Neuronal stem cell (in vitro differentiated cells): Measurements from ENCODE around the gene CTNNB1.

Experiments
- DNase-seq: peaks from one replicate; pipeline ENCODE4 v3.0.0-alpha.2; 2013; ENCODE audit warnings: low spot score
- H2AFZ ChIP-seq: one replicate; pipeline ENCODE4 v1.6.1; 2013; ENCODE audit warnings: mild to moderate bottlenecking, low read length, inconsistent platforms
- H2AK5ac ChIP-seq: 2 replicates; pipeline ENCODE4 v1.6.1; 2013; ENCODE audit warnings: low read depth, mild to moderate bottlenecking, inconsistent platforms, low read length, moderate library complexity, mixed read lengths
- H2BK120ac ChIP-seq: 2 replicates; pipeline ENCODE4 v1.6.1; 2013; ENCODE audit warnings: low read depth, mild to moderate bottlenecking, inconsistent platforms, low read length, moderate library complexity, mixed read lengths
- H2BK12ac ChIP-seq: one replicate; pipeline ENCODE4 v1.6.1; 2013; ENCODE audit warnings: low read length, inconsistent platforms
- H2BK15ac ChIP-seq: 2 replicates; pipeline ENCODE4 v1.6.1; 2013; ENCODE audit warnings: mild to moderate bottlenecking, low read length, inconsistent platforms, mixed read lengths
- H2BK5ac ChIP-seq: one replicate; pipeline ENCODE4 v1.6.1; 2013; ENCODE audit warnings: inconsistent platforms, mild to moderate bottlenecking, low read length, moderate library complexity
- H3K14ac ChIP-seq: one replicate; pipeline ENCODE4 v1.6.1; 2013; ENCODE audit warnings: low read length, inconsistent platforms
- H3K18ac ChIP-seq: 2 replicates; pipeline ENCODE4 v1.6.1; 2013; ENCODE audit warnings: low read length, inconsistent platforms
- H3K23ac ChIP-seq: 2 replicates; pipeline ENCODE4 v1.6.1; 2013; ENCODE audit warnings: low read depth, mild to moderate bottlenecking, mixed read lengths, low read length, inconsistent platforms; ENCODE audit not compliant: poor library complexity
- H3K27ac ChIP-seq: replicated peaks from 3 replicates; pipeline ENCODE4 v1.5.1; 2013; ENCODE audit warnings: low read length, inconsistent platforms
- H3K27me3 ChIP-seq, 3 experiments: 2 replicates each; pipeline ENCODE4 v1.6.1; 2013; ENCODE audit warnings: low read length in 3 of 3, mild to moderate bottlenecking in 2 of 3, inconsistent platforms in 1 of 3, low read depth in 1 of 3, mixed read lengths in 1 of 3, moderate library complexity in 1 of 3; ENCODE audit not compliant: control insufficient read depth in 3 of 3, insufficient read depth in 3 of 3
- H3K36me3 ChIP-seq, 2 donors: replicated peaks in 1 of 2; 2 replicates each; pipeline ENCODE4 v1.6.1; 2013; ENCODE audit warnings: low read length in 2 of 2; ENCODE audit not compliant: control insufficient read depth in 2 of 2, insufficient read depth in 2 of 2
- H3K4ac ChIP-seq: 2 replicates; pipeline ENCODE4 v1.6.1; 2013; ENCODE audit warnings: inconsistent platforms, mild to moderate bottlenecking, low read length, moderate library complexity
- H3K4me1 ChIP-seq, 2 donors: 1 replicate in 1 of 2; 2 replicates in 1 of 2; pipeline ENCODE4 v1.6.1; 2013; ENCODE audit warnings: low read length in 2 of 2, low read depth in 1 of 2; ENCODE audit not compliant: control insufficient read depth in 2 of 2, insufficient read depth in 1 of 2
- H3K4me2 ChIP-seq: one replicate; pipeline ENCODE4 v1.6.1; 2013; ENCODE audit warnings: mild to moderate bottlenecking, low read length, inconsistent platforms; ENCODE audit not compliant: insufficient read depth, poor library complexity, severe bottlenecking
- H3K4me3 ChIP-seq, 2 donors: 2 replicates each; pipeline ENCODE4 v1.5.1; 2013; ENCODE audit warnings: low read length in 2 of 2, mild to moderate bottlenecking in 2 of 2, inconsistent platforms in 1 of 2, moderate library complexity in 1 of 2
- H3K79me1 ChIP-seq: one replicate; pipeline ENCODE4 v1.6.1; 2013; ENCODE audit warnings: low read depth, mild to moderate bottlenecking, inconsistent platforms, low read length, moderate library complexity
- H3K9ac ChIP-seq: one replicate; pipeline ENCODE4 v1.6.1; 2013; ENCODE audit warnings: mild to moderate bottlenecking, low read depth, low read length, inconsistent platforms; ENCODE audit not compliant: poor library complexity
- H3K9me3 ChIP-seq, 2 donors: replicated peaks in 1 of 2; 2 replicates each; pipeline versions ENCODE3 to v1.6.1; 2013; ENCODE audit warnings: low read length in 2 of 2, mild to moderate bottlenecking in 2 of 2, inconsistent platforms in 1 of 2, low read depth in 1 of 2, mixed read lengths in 1 of 2, moderate library complexity in 1 of 2; ENCODE audit not compliant: control insufficient read depth in 2 of 2, insufficient read depth in 1 of 2
- H4K8ac ChIP-seq: one replicate; pipeline ENCODE4 v1.6.1; 2013; ENCODE audit warnings: low read depth, mild to moderate bottlenecking, inconsistent platforms, low read length, moderate library complexity
- H4K91ac ChIP-seq: one replicate; pipeline ENCODE4 v1.6.1; 2013; ENCODE audit warnings: low read length, low read depth, mild to moderate bottlenecking, inconsistent platforms; ENCODE audit not compliant: poor library complexity
- WGBS, 2 donors: extraction: QIAGEN DNeasy Blood & Tissue Kit; methylation state at CpG; one replicate each; pipeline ENCODE4 v1.1.7; 2013; ENCODE audit warnings: missing lambda C conversion rate in 2 of 2, mixed read lengths in 1 of 2; ENCODE audit not compliant: insufficient read length in 2 of 2, insufficient replicate concordance in 1 of 2; ENCODE audit errors: extremely low coverage in 2 of 2; 5-methylcytosine and 5-hydroxymethylcytosine counted together

CTNNB1 gene

GRCh38 chr3:41200669-41201021, 1.3 kb downstream of the CTNNB1 start:
- Histone ChIP-seq H3K27ac (peak overlapping the region; percentile 66), H3K4me3 (peak overlapping the region; percentile 89 to 96), H3K4me1 (peaks cover 7 to 19% of the 10 kb centered on the region in 2 donors), H2BK12ac (no peak overlapping the region), H2BK15ac (no peak overlapping the region), H3K14ac (no peak overlapping the region), H2BK5ac (no peak overlapping the region), H3K9ac (no peak overlapping the region), H4K8ac (no peak overlapping the region), H3K18ac (no peak overlapping the region), H2AFZ (no peak overlapping the region), H3K4ac (no peak overlapping the region), H3K27me3 (no peaks in the 10 kb centered on the region), H3K36me3 (peaks cover 0 to 3% of the 10 kb centered on the region in 2 donors), H3K23ac (no peak overlapping the region), H3K79me1 (peaks cover 3% of the 10 kb centered on the region), H4K91ac (no peak overlapping the region), H3K4me2 (peak overlapping the region; percentile 59), H3K9me3 (no peaks in the 10 kb centered on the region), H2AK5ac (no peak overlapping the region), H2BK120ac (no peak overlapping the region)
- no CpG with 5 or more reads among the region's 7 CpGs for WGBS, 2 donors
- peak; percentile 54 for DNase-seq

GRCh38 chr3:41202075-41202833, 2.9 kb downstream of the CTNNB1 start:
- DNase-seq = no peak
- H3K27ac ChIP-seq = no peak overlapping the region
- no peak overlapping the region for H3K14ac ChIP-seq
- no peak overlapping the region for H2AFZ ChIP-seq
- peak overlapping the region; percentile 18 for H3K4me2 ChIP-seq
- H3K27me3 ChIP-seq = no peaks in the 10 kb centered on the region
- H2BK15ac ChIP-seq = no peak overlapping the region
- no peak overlapping the region for H2AK5ac ChIP-seq
- H3K23ac ChIP-seq = no peak overlapping the region
- H3K18ac ChIP-seq = no peak overlapping the region
- H4K91ac ChIP-seq = no peak overlapping the region
- peaks cover 0 to 5% of the 10 kb centered on the region in 2 donors for H3K36me3 ChIP-seq
- no peak overlapping the region for H2BK5ac ChIP-seq
- no peak overlapping the region for H3K4ac ChIP-seq
- WGBS, 2 donors = no CpG with 5 or more reads among the region's 5 CpGs
- H2BK12ac ChIP-seq = no peak overlapping the region
- no peak overlapping the region for H3K9ac ChIP-seq
- H4K8ac ChIP-seq = no peak overlapping the region
- peaks cover 3% of the 10 kb centered on the region for H3K79me1 ChIP-seq
- H3K9me3 ChIP-seq = no peaks in the 10 kb centered on the region
- peak overlapping the region in 1 of 2 donors; percentile 96 for H3K4me3 ChIP-seq
- no peak overlapping the region for H2BK120ac ChIP-seq
- H3K4me1 ChIP-seq = peaks cover 8 to 25% of the 10 kb centered on the region in 2 donors

GRCh38 chr3:41202834-41203345, 3.6 kb downstream of the CTNNB1 start:
- no peak overlapping the region for H4K8ac ChIP-seq
- no peak overlapping the region for H3K9ac ChIP-seq
- H3K79me1 ChIP-seq = peaks cover 3% of the 10 kb centered on the region
- no peaks in the 10 kb centered on the region for H3K27me3 ChIP-seq
- H3K27ac ChIP-seq = no peak overlapping the region
- no peak overlapping the region for H3K4ac ChIP-seq
- H3K23ac ChIP-seq = no peak overlapping the region
- no peak overlapping the region for H4K91ac ChIP-seq
- peak overlapping the region in 1 of 2 donors; percentile 96 for H3K4me3 ChIP-seq
- no peaks in the 10 kb centered on the region for H3K9me3 ChIP-seq
- no peak overlapping the region for H2BK120ac ChIP-seq
- H2BK5ac ChIP-seq = no peak overlapping the region
- DNase-seq = no peak
- no peak overlapping the region for H2AK5ac ChIP-seq
- no peak overlapping the region for H2BK15ac ChIP-seq
- no peak overlapping the region for H3K4me2 ChIP-seq
- H3K18ac ChIP-seq = no peak overlapping the region
- H3K14ac ChIP-seq = no peak overlapping the region
- H3K36me3 ChIP-seq = peaks cover 0 to 10% of the 10 kb centered on the region in 2 donors
- H2AFZ ChIP-seq = no peak overlapping the region
- H2BK12ac ChIP-seq = no peak overlapping the region
- H3K4me1 ChIP-seq = peaks cover 8 to 27% of the 10 kb centered on the region in 2 donors

GRCh38 chr3:41204369-41204768, 5.1 kb downstream of the CTNNB1 start:
- Histone ChIP-seq H2AFZ (no peak overlapping the region), H2BK120ac (no peak overlapping the region), H2BK12ac (no peak overlapping the region), H3K4me1 (peaks cover 6 to 21% of the 10 kb centered on the region in 2 donors), H3K23ac (no peak overlapping the region), H3K9ac (no peak overlapping the region), H3K4ac (no peak overlapping the region), H3K4me3 (no peak overlapping the region), H4K91ac (no peak overlapping the region), H4K8ac (no peak overlapping the region), H2BK5ac (no peak overlapping the region), H3K4me2 (no peak overlapping the region), H2AK5ac (no peak overlapping the region), H3K27me3 (no peaks in the 10 kb centered on the region), H3K18ac (no peak overlapping the region), H3K36me3 (peaks cover 0 to 24% of the 10 kb centered on the region in 2 donors), H3K9me3 (peaks cover 0 to 4% of the 10 kb centered on the region in 2 donors), H2BK15ac (no peak overlapping the region), H3K14ac (no peak overlapping the region), H3K27ac (no peak overlapping the region), H3K79me1 (peaks cover 2% of the 10 kb centered on the region)
- no CpG with 5 or more reads among the region's 1 CpG for WGBS, 2 donors
- no peak for DNase-seq
